Heart right ventricle (tissue), 16 donors: ENCODE data around the gene ADAMTSL3. TPM values are rescaled to one million over a fixed set of nuclear protein-coding genes. Genes with fewer than 3 reads are reported as not detected.
"Not testable (repeated sequence)": the region's sequence is repeated elsewhere in the genome, so short reads cannot be mapped to it uniquely, and the experiment has no call there.

ENCODE experiments used
- ATAC-seq, 8 donors: fragments of 200-7000 bp; cut with Tn5 transposase; one replicate each; pipeline ENCODE4 v1.9.1; 2020; ENCODE audit warnings: mild to moderate bottlenecking in 8 of 8, moderate library complexity in 8 of 8, moderate number of reproducible peaks in 1 of 8
- DNase-seq, 2 donors: peaks; one replicate each; pipeline ENCODE4 v3.0.0-alpha.2; 2020
- H3K27ac ChIP-seq, 10 donors: fragments of 200-600 bp; sonication (generic) in 2 of 10; one replicate each; pipeline versions ENCODE4 v1.5.0 to v1.8.0; 2020 to 2022; ENCODE audit warnings: mild to moderate bottlenecking in 3 of 10
- H3K27me3 ChIP-seq, 7 donors: fragments of 200-600 bp; one replicate each; pipeline ENCODE4 v1.8.0; 2021 to 2022; ENCODE audit warnings: mild to moderate bottlenecking in 2 of 7
- H3K36me3 ChIP-seq, 9 donors: fragments of 200-600 bp; sonication (generic) in 1 of 9; one replicate each; pipeline versions ENCODE4 v1.5.0 to v1.8.0; 2020 to 2022; ENCODE audit warnings: mild to moderate bottlenecking in 2 of 9
- H3K4me1 ChIP-seq, 9 donors: fragments of 200-600 bp; sonication (generic) in 1 of 9; one replicate each; pipeline versions ENCODE4 v1.5.0 to v1.8.0; 2020 to 2022; ENCODE audit warnings: mild to moderate bottlenecking in 4 of 9
- H3K4me3 ChIP-seq, 10 donors: fragments of 200-600 bp; sonication (generic) in 2 of 10; one replicate each; pipeline versions ENCODE4 v1.5.0 to v1.8.0; 2020 to 2022; ENCODE audit warnings: mild to moderate bottlenecking in 7 of 10, moderate library complexity in 2 of 10
- H3K9me3 ChIP-seq, 11 donors: fragments of 200-600 bp in 10 of 11; sonication (generic) in 2 of 11; one replicate each; pipeline versions ENCODE4 v1.5.0 to v1.8.0; 2013 to 2022; ENCODE audit warnings: mild to moderate bottlenecking in 2 of 11, control low read depth in 1 of 11, moderate library complexity in 1 of 11
- WGBS, 2 donors: extraction: QIAGEN DNeasy Blood & Tissue Kit; methylation state at CpG; one replicate each; pipeline ENCODE4 v1.1.7; 2013; ENCODE audit warnings: inconsistent platforms in 1 of 2; 5-methylcytosine and 5-hydroxymethylcytosine counted together
- intact Hi-C, 10 donors: fragments of 100-400 bp; cut with DNase I; formaldehyde crosslinking; loops; one replicate each; pipeline versions ENCODE4 v1.11.1 to v1.14.2; 2022
- polyA plus RNA-seq, 2 donors: library from polyadenylated mRNA; stranded (reverse); fragments of 200-250 nt; gene quantifications; one replicate each; pipeline ENCODE4 v1.2.3, GENCODE V29; 2013
- total RNA-seq, 10 donors: library from RNA; stranded (reverse); fragmentation: NEBNext Ultra II Directional in 3 of 10; extraction: Animal tissue kit (Norgen Biotek cat#: 25700) in 3 of 10; gene quantifications; one replicate each; pipeline versions ENCODE4 v1.2.1 to v1.2.4, GENCODE V29; 2021 to 2023
- TF ChIP-seq, protein P1 (sequence below), 9 donors: fragments of 200-600 bp; sonication (generic) in 2 of 9; IDR thresholded peaks; one replicate each; pipeline versions ENCODE4 v1.5.0 to v1.8.0; 2021 to 2022; ENCODE audit warnings: antibody characterized with exemption in 9 of 9, mild to moderate bottlenecking in 5 of 9, moderate library complexity in 1 of 9
- donor health status: Arrhythmogenic right ventricular cardiomyopathy.
- donor health status: ischemic (EF 13 %, LVEDD 7.1; RV severe dilation, severe dysfunction).
- donor health status: healthy with polysubstance abuse.
- donor health status: DM: no; HTN: yes; CAD: no.
- donor health status: DM: no; HTN: no; CAD: no.
- donor health status: ischemic (EF 25% LVEDD 6.9; RV normal size, moderate dysfunction).
- donor health status: ischemic (EF 25% LVEDD 5.7; RV mildly dilated, moderate dysfunction).
- donor health status: healthy.
- donor health status: DM: yes; HTN: yes; CAD: no.
- donor health status: Ischemic cardiomyopathy.
- donor health status: ischemic (EF 35%, LVEDD 5.7; RV mildly dilated, moderate dysfunction).
- donor health status: nonischemic (EF 11% LVEDD 7.7; RV severe dilation, severe dysfunction).
- donor health status: DM: yes; HTN: yes; CAD: no.
- donor health status: PGD.
- donor health status: ischemic (EF 29% LVEDD 5.4; RV normal size, mild dysfunction).
- donor health status: nonischemic (EF 23%, LVEDD 6.1; RV moderate dilation, normal function).

ADAMTSL3 gene
- total and polyA plus RNA-seq, 12 donors = 1.6 to 15.4 (median 11.0) TPM

DNA sequence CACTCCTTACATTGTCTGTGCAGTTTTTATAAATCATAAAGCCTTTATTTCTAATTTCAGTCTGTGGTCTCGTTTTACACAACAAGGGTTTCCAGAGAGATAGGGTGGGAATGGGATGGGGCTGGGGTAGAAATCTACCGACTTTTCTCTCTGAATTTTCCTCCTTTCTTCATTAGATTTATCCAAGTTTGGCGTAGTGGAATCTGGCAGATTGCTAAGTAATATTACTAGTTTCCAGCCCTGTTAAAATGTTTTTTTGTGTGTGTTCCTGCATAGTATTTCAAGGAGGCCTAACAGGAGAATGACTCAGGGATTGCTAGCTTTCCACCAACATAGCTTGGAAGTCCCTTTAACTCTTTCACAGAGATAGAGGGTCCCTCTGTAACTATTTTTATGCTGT is 396.2 kb downstream of the ADAMTSL3 start:
- TF ChIP-seq, protein P1, sequence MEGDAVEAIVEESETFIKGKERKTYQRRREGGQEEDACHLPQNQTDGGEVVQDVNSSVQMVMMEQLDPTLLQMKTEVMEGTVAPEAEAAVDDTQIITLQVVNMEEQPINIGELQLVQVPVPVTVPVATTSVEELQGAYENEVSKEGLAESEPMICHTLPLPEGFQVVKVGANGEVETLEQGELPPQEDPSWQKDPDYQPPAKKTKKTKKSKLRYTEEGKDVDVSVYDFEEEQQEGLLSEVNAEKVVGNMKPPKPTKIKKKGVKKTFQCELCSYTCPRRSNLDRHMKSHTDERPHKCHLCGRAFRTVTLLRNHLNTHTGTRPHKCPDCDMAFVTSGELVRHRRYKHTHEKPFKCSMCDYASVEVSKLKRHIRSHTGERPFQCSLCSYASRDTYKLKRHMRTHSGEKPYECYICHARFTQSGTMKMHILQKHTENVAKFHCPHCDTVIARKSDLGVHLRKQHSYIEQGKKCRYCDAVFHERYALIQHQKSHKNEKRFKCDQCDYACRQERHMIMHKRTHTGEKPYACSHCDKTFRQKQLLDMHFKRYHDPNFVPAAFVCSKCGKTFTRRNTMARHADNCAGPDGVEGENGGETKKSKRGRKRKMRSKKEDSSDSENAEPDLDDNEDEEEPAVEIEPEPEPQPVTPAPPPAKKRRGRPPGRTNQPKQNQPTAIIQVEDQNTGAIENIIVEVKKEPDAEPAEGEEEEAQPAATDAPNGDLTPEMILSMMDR (IDR thresholded peaks at IDR 0.05) = no peak
- ATAC-seq (no peak), DNase-seq (no peak)
- intact Hi-C loops = no loop called here
- Histone ChIP-seq H3K27ac (no peak overlapping the region), H3K4me3 (no peak overlapping the region), H3K9me3 (peaks cover 0 to 29% (median 9%) of the 10 kb centered on the region in 11 donors), H3K36me3 (no peaks in the 10 kb centered on the region), H3K4me1 (no peaks in the 10 kb centered on the region), H3K27me3 (no peaks in the 10 kb centered on the region)
- WGBS, 2 donors = 81 to 83% methylated on average over 3 of the region's 3 CpGs

DNA sequence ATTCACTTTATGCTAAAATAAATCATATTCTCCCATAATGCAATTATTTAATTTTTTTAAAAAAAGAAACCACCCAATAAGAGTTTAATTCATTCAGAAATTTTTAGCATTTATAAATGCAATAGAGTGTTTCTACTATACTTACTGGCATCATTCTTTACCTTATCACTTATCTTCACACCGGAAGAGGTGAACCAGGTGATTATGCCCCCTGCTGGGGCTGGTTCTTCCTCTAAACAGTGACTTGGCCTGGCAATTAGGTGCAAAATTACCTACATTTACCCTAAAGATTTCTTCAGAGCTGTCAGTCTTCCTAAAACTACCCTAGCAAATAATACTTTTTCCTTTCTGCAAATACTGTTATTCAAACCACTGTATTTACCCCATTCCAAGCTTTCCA is 397.2 kb downstream of the ADAMTSL3 start:
- H3K9me3 ChIP-seq = peaks cover 0 to 18% (median 5%) of the 10 kb centered on the region in 11 donors
- DNase-seq, H3K27ac ChIP-seq, H3K36me3 ChIP-seq, H3K27me3 ChIP-seq, ATAC-seq, intact Hi-C loops, H3K4me3 ChIP-seq, H3K4me1 ChIP-seq: not testable (repeated sequence)
- no CpG with 5 or more reads among the region's 1 CpG for WGBS, 2 donors

DNA sequence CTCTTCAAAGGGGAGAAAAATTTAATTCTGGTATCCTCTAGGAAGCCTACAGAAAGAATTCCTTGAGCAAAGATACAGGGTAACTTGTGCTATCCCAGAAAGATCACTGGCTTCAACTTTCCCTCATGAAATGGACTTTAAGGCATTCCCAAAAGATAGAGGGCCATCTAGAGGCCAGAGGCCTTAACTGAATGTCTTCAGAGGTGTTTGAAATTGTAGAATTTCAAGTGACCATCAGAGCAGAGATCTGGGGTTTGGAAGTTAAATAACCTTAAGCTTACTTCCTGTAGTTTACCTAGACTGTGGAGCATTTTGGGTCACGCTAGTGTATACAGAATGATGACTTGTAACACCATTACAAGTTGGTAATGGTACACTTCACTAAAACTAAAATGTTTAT is 400.6 kb downstream of the ADAMTSL3 start:
- H3K36me3 ChIP-seq, H3K4me3 ChIP-seq, H3K4me1 ChIP-seq, H3K27me3 ChIP-seq, intact Hi-C loops, DNase-seq, H3K27ac ChIP-seq: not testable (repeated sequence)
- 28 to 32% methylated on average over 1 of the region's 1 CpG for WGBS, 2 donors
- ATAC-seq = peak in 1 of 8 donors; percentile 42
- H3K9me3 ChIP-seq = peaks cover 0 to 32% (median 12%) of the 10 kb centered on the region in 11 donors

DNA sequence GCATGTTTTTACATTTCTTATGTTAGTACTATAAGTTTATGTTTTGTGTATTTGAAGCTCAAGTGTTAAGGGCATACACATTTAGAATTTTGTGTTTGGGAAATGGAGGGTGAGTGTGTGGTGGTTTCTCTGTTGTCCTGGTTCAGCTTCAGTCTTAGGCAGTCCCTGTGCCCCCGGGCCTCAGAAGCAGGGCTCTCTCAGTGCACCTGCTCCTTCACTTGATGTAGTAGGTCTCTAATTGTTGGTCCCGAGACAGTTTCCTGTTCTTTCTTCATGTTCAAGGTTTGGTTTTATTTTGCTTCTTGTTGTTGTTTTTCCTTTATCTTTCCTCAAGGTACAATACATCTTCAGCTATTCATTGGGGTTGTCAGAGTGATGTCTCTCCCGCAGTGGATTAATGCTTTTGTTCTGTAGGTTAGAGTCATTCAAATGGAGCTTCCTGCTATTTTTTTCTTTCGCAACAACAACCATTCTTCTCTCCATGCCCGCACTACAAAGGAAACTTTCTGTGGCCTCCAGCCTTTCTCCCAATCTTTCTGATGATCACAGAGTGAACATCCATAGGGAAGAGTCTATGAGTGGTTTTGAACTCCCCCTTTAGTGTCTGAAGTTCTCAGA is 403.9 kb downstream of the ADAMTSL3 start:
- DNase-seq (no peak), ATAC-seq (no peak)
- WGBS, 2 donors = 85 to 91% methylated on average over 5 of the region's 5 CpGs
- Histone ChIP-seq H3K27ac (no peak overlapping the region), H3K4me1 (no peaks in the 10 kb centered on the region), H3K9me3 (peaks cover 0 to 34% (median 12%) of the 10 kb centered on the region in 11 donors), H3K27me3 (no peaks in the 10 kb centered on the region), H3K36me3 (no peaks in the 10 kb centered on the region), H3K4me3 (no peak overlapping the region)
- TF ChIP-seq, protein P1 (IDR thresholded peaks at IDR 0.05) = no peak
- intact Hi-C loops = no loop called here

DNA sequence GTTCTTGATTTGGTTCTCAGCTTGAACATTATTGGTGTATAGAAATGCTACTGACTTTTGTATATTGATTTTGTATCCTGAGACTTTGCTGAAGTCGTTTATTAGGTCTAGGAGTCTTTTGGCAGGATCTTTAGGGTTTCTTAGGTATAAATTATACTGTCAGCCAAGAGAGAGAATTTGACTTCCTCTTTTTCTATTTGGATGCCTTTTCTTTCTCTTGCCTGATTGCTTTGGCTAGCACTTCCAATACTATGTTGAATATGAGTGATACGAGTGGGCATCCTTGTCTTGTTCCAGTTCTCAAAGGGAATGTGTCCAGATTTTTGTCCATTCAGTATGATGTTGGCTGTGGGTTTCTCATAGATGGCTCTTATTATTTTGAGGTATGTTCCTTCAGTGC is 409.8 kb downstream of the ADAMTSL3 start:
- 68% methylated on average over 2 of the region's 2 CpGs for WGBS, 2 donors
- ATAC-seq, H3K4me1 ChIP-seq, H3K4me3 ChIP-seq, H3K36me3 ChIP-seq, H3K27me3 ChIP-seq, DNase-seq, H3K27ac ChIP-seq, intact Hi-C loops: not testable (repeated sequence)
- peaks cover 0 to 36% (median 19%) of the 10 kb centered on the region in 11 donors for H3K9me3 ChIP-seq

DNA sequence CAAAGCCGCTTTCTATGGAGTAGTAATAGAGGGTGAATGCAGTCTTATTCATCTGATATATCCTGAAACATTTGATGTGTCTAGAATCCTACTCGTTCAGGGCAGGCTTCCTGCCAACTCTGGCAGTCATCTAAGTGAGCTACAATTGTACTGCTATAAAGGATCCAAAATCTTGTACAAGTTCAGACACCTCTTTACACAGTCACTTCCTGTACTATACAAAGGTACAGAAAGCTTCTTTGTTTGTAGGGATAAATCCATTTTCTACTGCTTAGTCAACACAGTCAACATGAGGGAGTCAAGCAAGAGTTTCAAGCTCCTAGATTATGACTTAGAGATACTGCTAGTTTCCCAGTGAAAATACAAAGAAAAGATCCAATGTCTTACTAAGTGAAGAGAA is 414.8 kb downstream of the ADAMTSL3 start:
- H3K4me1 ChIP-seq, intact Hi-C loops, H3K4me3 ChIP-seq, H3K36me3 ChIP-seq, H3K27ac ChIP-seq, ATAC-seq, DNase-seq: not testable (repeated sequence)
- peaks cover 0 to 38% (median 0%) of the 10 kb centered on the region in 7 donors for H3K27me3 ChIP-seq
- 43 to 52% methylated on average over 2 of the region's 2 CpGs for WGBS, 2 donors
- peaks cover 0 to 18% (median 9%) of the 10 kb centered on the region in 11 donors for H3K9me3 ChIP-seq

DNA sequence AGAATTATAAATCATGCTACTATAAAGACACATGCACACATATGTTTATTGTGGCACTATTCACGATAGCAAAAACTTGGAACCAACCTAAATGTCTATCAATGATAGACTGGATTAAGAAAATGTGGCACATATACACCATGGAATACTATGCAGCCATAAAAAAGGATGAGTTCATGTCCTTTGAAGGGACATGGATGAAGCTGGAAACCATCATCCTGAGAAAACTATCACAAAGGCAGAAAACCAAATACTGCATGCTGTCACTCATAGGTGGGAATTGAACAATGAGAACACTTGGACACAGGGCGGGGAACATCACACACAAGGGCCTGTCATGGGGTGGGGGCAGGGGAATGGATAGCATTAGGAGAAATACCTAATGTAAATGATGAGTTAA is 424.1 kb downstream of the ADAMTSL3 start:
- Histone ChIP-seq H3K27me3 (peaks cover 0 to 57% (median 51%) of the 10 kb centered on the region in 7 donors), H3K4me1 (peaks cover 0 to 12% (median 9%) of the 10 kb centered on the region in 9 donors), H3K9me3 (peaks cover 0 to 20% (median 0%) of the 10 kb centered on the region in 11 donors)
- H3K4me3 ChIP-seq, ATAC-seq, intact Hi-C loops, H3K27ac ChIP-seq, H3K36me3 ChIP-seq, DNase-seq: not testable (repeated sequence)
- 84 to 89% methylated on average over 2 of the region's 2 CpGs for WGBS, 2 donors

DNA sequence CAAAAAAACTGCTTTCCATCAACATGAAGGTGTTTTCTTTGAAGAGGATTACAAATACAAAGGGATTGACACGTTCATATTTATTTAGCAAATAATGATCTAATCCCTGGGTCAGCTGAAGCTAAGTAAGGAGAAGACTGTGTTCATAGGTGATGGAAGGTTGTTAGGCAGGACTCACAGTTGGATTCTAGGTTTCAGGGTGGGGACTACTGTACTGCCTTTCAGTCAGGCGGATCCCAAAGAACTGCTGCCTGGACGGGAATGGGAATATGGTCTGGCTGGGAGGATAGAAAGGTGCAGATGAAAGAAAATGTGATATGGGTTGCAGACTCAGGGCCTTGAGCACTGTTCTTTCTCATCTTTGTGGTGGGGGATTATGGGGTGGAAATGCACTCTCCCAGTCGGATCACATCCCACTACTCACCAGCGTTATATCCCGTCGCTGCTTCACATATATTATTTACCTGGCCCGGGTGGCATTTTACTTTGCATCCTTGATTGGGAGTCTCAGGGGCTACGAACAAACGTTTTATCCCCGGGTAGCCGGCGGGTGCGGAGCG is 425.5 kb downstream of the ADAMTSL3 start:
- peaks cover 0 to 18% (median 0%) of the 10 kb centered on the region in 11 donors for H3K9me3 ChIP-seq
- WGBS, 2 donors = 13 to 14% methylated on average over 15 of the region's 15 CpGs
- H3K27me3 ChIP-seq = peaks cover 0 to 69% (median 55%) of the 10 kb centered on the region in 7 donors
- H3K4me1 ChIP-seq = peaks cover 0 to 12% (median 9%) of the 10 kb centered on the region in 9 donors
- H3K36me3 ChIP-seq, H3K27ac ChIP-seq, ATAC-seq, intact Hi-C loops, DNase-seq: not testable (repeated sequence)
- H3K4me3 ChIP-seq = peak overlapping the region in 8 of 10 donors; percentile 25 to 60 (median 50)
